Peyer's patch (tissue), 4 donors: ENCODE results near the gene GFM2.

Source experiments
- POLR2A ChIP-seq, 2 donors: fragments of 450-650 bp; IDR thresholded peaks; one replicate each; pipeline ENCODE4 v1.5.1; 2017; ENCODE audit warnings: antibody characterized with exemption in 2 of 2, mild to moderate bottlenecking in 2 of 2, moderate library complexity in 2 of 2
- TF ChIP-seq, protein P1 (sequence below), 6 experiments: fragments of 450-650 bp in 4 of 6; fragments of 200-600 bp in 2 of 6; sonication (generic) in 1 of 6; IDR thresholded peaks; one replicate each; pipeline ENCODE4 v1.5.1; 2017 to 2019; ENCODE audit warnings: antibody characterized with exemption in 6 of 6, mild to moderate bottlenecking in 3 of 6, moderate library complexity in 1 of 6

DNA sequence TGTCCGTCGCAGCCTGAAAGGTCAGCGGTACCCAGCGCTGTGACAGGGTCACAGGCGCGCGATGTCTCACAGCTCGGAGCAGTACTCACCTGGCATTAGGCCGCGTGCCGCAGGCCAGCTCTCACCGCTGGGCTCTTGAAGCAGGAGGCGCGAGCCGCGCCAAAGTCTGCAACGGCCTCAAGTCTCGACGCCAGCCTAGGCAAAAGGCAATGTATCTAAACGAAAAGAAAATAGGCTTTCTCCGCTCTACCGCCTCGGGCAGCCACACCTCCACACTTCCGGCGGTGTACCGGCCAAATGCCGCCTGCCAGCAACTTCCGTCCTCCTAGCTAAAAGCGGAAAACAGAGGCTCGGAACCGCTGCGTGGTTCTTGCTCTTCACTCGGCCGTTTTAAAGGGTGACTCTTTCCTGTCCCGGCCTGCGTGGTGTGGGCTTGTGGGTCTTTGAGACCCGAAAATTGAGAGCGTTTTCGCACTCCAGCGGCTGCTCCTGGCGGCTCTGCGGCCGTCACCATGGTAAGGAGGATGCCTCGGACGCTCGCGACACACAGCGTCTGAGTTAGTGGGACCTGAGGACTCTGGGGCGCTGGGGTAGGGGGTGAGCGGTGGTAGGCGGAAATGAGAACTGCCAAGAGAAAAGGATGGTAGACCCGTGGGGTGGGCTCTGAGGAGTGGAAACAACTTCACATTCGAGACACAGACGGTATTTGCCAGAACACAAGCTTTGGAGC, at the start of gene GFM2, which contains the start of gene NSA2:
- TF ChIP-seq, protein P1, sequence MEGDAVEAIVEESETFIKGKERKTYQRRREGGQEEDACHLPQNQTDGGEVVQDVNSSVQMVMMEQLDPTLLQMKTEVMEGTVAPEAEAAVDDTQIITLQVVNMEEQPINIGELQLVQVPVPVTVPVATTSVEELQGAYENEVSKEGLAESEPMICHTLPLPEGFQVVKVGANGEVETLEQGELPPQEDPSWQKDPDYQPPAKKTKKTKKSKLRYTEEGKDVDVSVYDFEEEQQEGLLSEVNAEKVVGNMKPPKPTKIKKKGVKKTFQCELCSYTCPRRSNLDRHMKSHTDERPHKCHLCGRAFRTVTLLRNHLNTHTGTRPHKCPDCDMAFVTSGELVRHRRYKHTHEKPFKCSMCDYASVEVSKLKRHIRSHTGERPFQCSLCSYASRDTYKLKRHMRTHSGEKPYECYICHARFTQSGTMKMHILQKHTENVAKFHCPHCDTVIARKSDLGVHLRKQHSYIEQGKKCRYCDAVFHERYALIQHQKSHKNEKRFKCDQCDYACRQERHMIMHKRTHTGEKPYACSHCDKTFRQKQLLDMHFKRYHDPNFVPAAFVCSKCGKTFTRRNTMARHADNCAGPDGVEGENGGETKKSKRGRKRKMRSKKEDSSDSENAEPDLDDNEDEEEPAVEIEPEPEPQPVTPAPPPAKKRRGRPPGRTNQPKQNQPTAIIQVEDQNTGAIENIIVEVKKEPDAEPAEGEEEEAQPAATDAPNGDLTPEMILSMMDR (IDR thresholded peaks at IDR 0.05), result no peak
- peak; percentile 34 to 47 for TF ChIP-seq POLR2A (IDR thresholded peaks at IDR 0.05)
